Mesendoderm (in vitro differentiated cells): ENCODE measurements around the gene TRABD.

Experiments
- DNase-seq: peaks from one replicate; pipeline ENCODE4 v3.0.0; 2013
- H2AK5ac ChIP-seq: 2 replicates; pipeline ENCODE4 v1.6.1; 2013; ENCODE audit warnings: low read length, inconsistent platforms
- H2BK120ac ChIP-seq: 2 replicates; pipeline ENCODE4 v1.6.1; 2013; ENCODE audit warnings: low read depth, mild to moderate bottlenecking, low read length, moderate library complexity, mixed read lengths
- H2BK15ac ChIP-seq: replicated peaks from 2 replicates; pipeline ENCODE4 v1.6.1; 2013; ENCODE audit warnings: low read depth, mild to moderate bottlenecking, moderate library complexity
- H2BK5ac ChIP-seq: 2 replicates; pipeline ENCODE4 v1.6.1; 2013; ENCODE audit warnings: low read length, inconsistent platforms
- H3K18ac ChIP-seq: 2 replicates; pipeline ENCODE4 v1.6.1; 2013; ENCODE audit warnings: mild to moderate bottlenecking, low read length, mixed read lengths
- H3K23ac ChIP-seq: one replicate; pipeline ENCODE4 v1.6.1; 2013; ENCODE audit warnings: low read length
- H3K27ac ChIP-seq: 2 replicates; pipeline ENCODE4 v1.5.1; 2013; ENCODE audit warnings: low read depth, mild to moderate bottlenecking, inconsistent platforms, low read length, moderate library complexity
- H3K27me3 ChIP-seq: 2 replicates; pipeline ENCODE4 v1.6.1; 2013; ENCODE audit warnings: low read length, control low read depth, mild to moderate bottlenecking, inconsistent platforms; ENCODE audit not compliant: insufficient read depth, poor library complexity
- H3K36me3 ChIP-seq: 2 replicates; pipeline ENCODE4 v1.6.1; 2013; ENCODE audit warnings: low read length, inconsistent platforms; ENCODE audit not compliant: control insufficient read depth, insufficient read depth
- H3K4ac ChIP-seq: one replicate; pipeline ENCODE4 v1.6.1; 2013; ENCODE audit warnings: low read depth, mild to moderate bottlenecking, low read length, moderate library complexity
- H3K4me1 ChIP-seq: 2 replicates; pipeline ENCODE4 v1.6.1; 2013; ENCODE audit warnings: low read depth, low read length, inconsistent platforms; ENCODE audit not compliant: control insufficient read depth
- H3K4me2 ChIP-seq: 2 replicates; pipeline ENCODE4 v1.6.1; 2013; ENCODE audit warnings: low read length
- H3K4me3 ChIP-seq: 2 replicates; pipeline ENCODE4 v1.5.1; 2013; ENCODE audit warnings: mild to moderate bottlenecking, low read length
- H3K56ac ChIP-seq: one replicate; pipeline ENCODE4 v1.6.1; 2013; ENCODE audit warnings: low read length
- H3K79me1 ChIP-seq: 2 replicates; pipeline ENCODE4 v1.6.1; 2013; ENCODE audit warnings: low read length, inconsistent platforms
- H3K79me2 ChIP-seq: 2 replicates; pipeline ENCODE4 v1.6.1; 2013; ENCODE audit warnings: mild to moderate bottlenecking, low read length; ENCODE audit not compliant: control insufficient read depth, insufficient read depth
- H3K9ac ChIP-seq: 2 replicates; pipeline ENCODE4 v1.6.1; 2013; ENCODE audit warnings: low read length, inconsistent platforms
- H4K5ac ChIP-seq: one replicate; pipeline ENCODE4 v1.6.1; 2013; ENCODE audit warnings: low read length
- H4K8ac ChIP-seq: one replicate; pipeline ENCODE4 v1.6.1; 2013; ENCODE audit warnings: low read depth, mild to moderate bottlenecking, control low read depth, low read length, moderate library complexity
- WGBS: extraction: QIAGEN DNeasy Blood & Tissue Kit; methylation state at CpG from one replicate; pipeline ENCODE4 v1.1.7; 2013; ENCODE audit warnings: low lambda C conversion rate, missing lambda C conversion rate; ENCODE audit not compliant: insufficient coverage; ENCODE audit errors: extremely low coverage; 5-methylcytosine and 5-hydroxymethylcytosine counted together

TRABD gene

GRCh38 chr22:50160947-50161346 lies 24.8 kb upstream of the TRABD start:
- no peak overlapping the region for H3K56ac ChIP-seq
- H4K8ac ChIP-seq, result no peak overlapping the region
- H3K4me1 ChIP-seq, result no peaks in the 10 kb centered on the region
- no peaks in the 10 kb centered on the region for H3K79me1 ChIP-seq
- H3K27ac ChIP-seq, result no peak overlapping the region
- no CpG with 5 or more reads among the region's 7 CpGs for WGBS
- H3K23ac ChIP-seq, result no peak overlapping the region
- H3K36me3 ChIP-seq, result no peaks in the 10 kb centered on the region
- no peak overlapping the region for H2BK5ac ChIP-seq
- H2AK5ac ChIP-seq, result no peak overlapping the region
- H4K5ac ChIP-seq, result no peak overlapping the region
- no peak for DNase-seq
- H2BK120ac ChIP-seq, result no peak overlapping the region
- no peak overlapping the region for H3K18ac ChIP-seq
- no peak overlapping the region for H3K4me2 ChIP-seq
- H3K9ac ChIP-seq, result no peak overlapping the region
- no peak overlapping the region for H3K4ac ChIP-seq
- H3K79me2 ChIP-seq, result no peaks in the 10 kb centered on the region
- H3K4me3 ChIP-seq, result no peak overlapping the region
- no peak overlapping the region for H2BK15ac ChIP-seq
- no peaks in the 10 kb centered on the region for H3K27me3 ChIP-seq

- Histone ChIP-seq H3K4me1 (no peaks in the 10 kb centered on the region), H3K23ac (no peak overlapping the region), H3K18ac (no peak overlapping the region), H3K4ac (no peak overlapping the region), H3K4me3 (no peak overlapping the region), H3K4me2 (no peak overlapping the region), H4K5ac (no peak overlapping the region), H2BK15ac (no peak overlapping the region), H3K27ac (no peak overlapping the region), H3K79me1 (no peaks in the 10 kb centered on the region), H4K8ac (no peak overlapping the region), H3K56ac (no peak overlapping the region), H3K36me3 (no peaks in the 10 kb centered on the region), H2BK5ac (no peak overlapping the region), H3K27me3 (no peaks in the 10 kb centered on the region), H3K79me2 (no peaks in the 10 kb centered on the region), H2BK120ac (no peak overlapping the region), H2AK5ac (no peak overlapping the region), H3K9ac (no peak overlapping the region)
- DNase-seq, result no peak
- no CpG with 5 or more reads among the region's 23 CpGs for WGBS
Observed at GRCh38 chr22:50161508-50162390, 24.0 kb upstream of the TRABD start.

GRCh38 chr22:50162391-50162956 lies 23.2 kb upstream of the TRABD start:
- no peak for DNase-seq

GRCh38 chr22:50165436-50166123 lies 20.1 kb upstream of the TRABD start:
- no peak overlapping the region for H3K27ac ChIP-seq
- H3K18ac ChIP-seq, result no peak overlapping the region
- no peak overlapping the region for H3K4me2 ChIP-seq
- no peaks in the 10 kb centered on the region for H3K79me2 ChIP-seq
- H2BK15ac ChIP-seq, result no peak overlapping the region
- no peak overlapping the region for H3K4ac ChIP-seq
- no peaks in the 10 kb centered on the region for H3K36me3 ChIP-seq
- H2AK5ac ChIP-seq, result no peak overlapping the region
- H4K5ac ChIP-seq, result no peak overlapping the region
- no CpG with 5 or more reads among the region's 28 CpGs for WGBS
- no peak overlapping the region for H3K23ac ChIP-seq
- H3K56ac ChIP-seq, result no peak overlapping the region
- no peak overlapping the region for H3K9ac ChIP-seq
- no peak overlapping the region for H2BK5ac ChIP-seq
- no peak for DNase-seq
- no peak overlapping the region for H3K4me3 ChIP-seq
- no peak overlapping the region for H4K8ac ChIP-seq
- H3K4me1 ChIP-seq, result no peaks in the 10 kb centered on the region
- no peak overlapping the region for H2BK120ac ChIP-seq
- peaks cover 9% of the 10 kb centered on the region for H3K27me3 ChIP-seq
- no peaks in the 10 kb centered on the region for H3K79me1 ChIP-seq

More at GRCh38 chr22:50162391-50162956, 23.2 kb upstream of the TRABD start:
- no peaks in the 10 kb centered on the region for H3K79me2 ChIP-seq
- no peak overlapping the region for H3K4me2 ChIP-seq
- no peak overlapping the region for H3K27ac ChIP-seq
- no peaks in the 10 kb centered on the region for H3K79me1 ChIP-seq
- H3K56ac ChIP-seq, result no peak overlapping the region
- H4K5ac ChIP-seq, result no peak overlapping the region
- no peaks in the 10 kb centered on the region for H3K27me3 ChIP-seq
- no peak overlapping the region for H2BK15ac ChIP-seq
- no peak overlapping the region for H2AK5ac ChIP-seq
- no peak overlapping the region for H3K4ac ChIP-seq
- H4K8ac ChIP-seq, result no peak overlapping the region
- H2BK5ac ChIP-seq, result no peak overlapping the region
- H3K4me1 ChIP-seq, result no peaks in the 10 kb centered on the region
- no CpG with 5 or more reads among the region's 10 CpGs for WGBS
- H3K23ac ChIP-seq, result no peak overlapping the region
- H3K18ac ChIP-seq, result no peak overlapping the region
- H3K9ac ChIP-seq, result no peak overlapping the region
- H3K36me3 ChIP-seq, result no peaks in the 10 kb centered on the region
- no peak overlapping the region for H3K4me3 ChIP-seq
- no peak overlapping the region for H2BK120ac ChIP-seq

- no peak for DNase-seq
- no peak overlapping the region for H3K27ac ChIP-seq
- H3K56ac ChIP-seq, result no peak overlapping the region
- no peak overlapping the region for H2AK5ac ChIP-seq
- no peak overlapping the region for H3K18ac ChIP-seq
- no peak overlapping the region for H4K5ac ChIP-seq
- peaks cover 9% of the 10 kb centered on the region for H3K27me3 ChIP-seq
- H3K4me1 ChIP-seq, result no peaks in the 10 kb centered on the region
- H2BK120ac ChIP-seq, result no peak overlapping the region
- H2BK15ac ChIP-seq, result no peak overlapping the region
- H3K4ac ChIP-seq, result no peak overlapping the region
- H3K4me3 ChIP-seq, result no peak overlapping the region
- H3K23ac ChIP-seq, result no peak overlapping the region
- H3K36me3 ChIP-seq, result no peaks in the 10 kb centered on the region
- H2BK5ac ChIP-seq, result no peak overlapping the region
- no peak overlapping the region for H4K8ac ChIP-seq
- H3K79me1 ChIP-seq, result no peaks in the 10 kb centered on the region
- 100% methylated on average over 1 of the region's 11 CpGs for WGBS
- no peak overlapping the region for H3K4me2 ChIP-seq
- no peak overlapping the region for H3K9ac ChIP-seq
- H3K79me2 ChIP-seq, result no peaks in the 10 kb centered on the region
Observed at GRCh38 chr22:50167689-50168489, 17.8 kb upstream of the TRABD start.
